Measurements from ENCODE around the gene IL18.
"Not testable (repeated sequence)": the region's sequence is repeated elsewhere in the genome, so short reads cannot be mapped to it uniquely, and the experiment has no call there.

GRCh38 chr11:112195113-112195512 is 31.2 kb upstream of the IL18 start:
- TF ChIP-seq PRDM15 (CRISPR knock-in tag; IDR thresholded peaks at IDR 0.05); MAX (CRISPR knock-in tag; IDR thresholded peaks at IDR 0.05); GABPB1 (CRISPR knock-in tag; IDR thresholded peaks at IDR 0.05); CTCF (IDR thresholded peaks at IDR 0.05): not testable (repeated sequence)

Data from WTC11 (cell line).